Activated CD4-positive, CD25-positive, alpha-beta regulatory T cell treated with anti-CD3 and anti-CD28 coated beads, Interleukin-2, amount 50 U/mL, for 24 hours (primary cell): ENCODE measurements around the gene GPRASP1.

Source experiments
- ATAC-seq, 2 donors: fragments of 150-1000 bp; cut with Tn5 transposase; one replicate each; pipeline ENCODE4 v1.10.0; 2021; ENCODE audit warnings: mild to moderate bottlenecking in 1 of 2, moderate library complexity in 1 of 2

GPRASP1 gene

GRCh38 chrX:102697494-102697893 lies 46.2 kb downstream of the GPRASP1 start:
- no peak for ATAC-seq
